Activated T-helper 9 cell treated with anti-CD3 and anti-CD28 coated beads, Interleukin-2, amount 50 U/mL, for 16 hours (primary cell): ENCODE measurements around the gene OBP2B.
A peak's percentile ranks its signal among the peaks of the same experiment; 100 is the strongest.
"Not testable (repeated sequence)": the region's sequence is repeated elsewhere in the genome, so short reads cannot be mapped to it uniquely, and the experiment has no call there.

Source experiments
- DNase-seq: peaks from one replicate; pipeline ENCODE4 v3.0.0-alpha.2; 2020; ENCODE audit warnings: low read depth

Gene OBP2B

DNA sequence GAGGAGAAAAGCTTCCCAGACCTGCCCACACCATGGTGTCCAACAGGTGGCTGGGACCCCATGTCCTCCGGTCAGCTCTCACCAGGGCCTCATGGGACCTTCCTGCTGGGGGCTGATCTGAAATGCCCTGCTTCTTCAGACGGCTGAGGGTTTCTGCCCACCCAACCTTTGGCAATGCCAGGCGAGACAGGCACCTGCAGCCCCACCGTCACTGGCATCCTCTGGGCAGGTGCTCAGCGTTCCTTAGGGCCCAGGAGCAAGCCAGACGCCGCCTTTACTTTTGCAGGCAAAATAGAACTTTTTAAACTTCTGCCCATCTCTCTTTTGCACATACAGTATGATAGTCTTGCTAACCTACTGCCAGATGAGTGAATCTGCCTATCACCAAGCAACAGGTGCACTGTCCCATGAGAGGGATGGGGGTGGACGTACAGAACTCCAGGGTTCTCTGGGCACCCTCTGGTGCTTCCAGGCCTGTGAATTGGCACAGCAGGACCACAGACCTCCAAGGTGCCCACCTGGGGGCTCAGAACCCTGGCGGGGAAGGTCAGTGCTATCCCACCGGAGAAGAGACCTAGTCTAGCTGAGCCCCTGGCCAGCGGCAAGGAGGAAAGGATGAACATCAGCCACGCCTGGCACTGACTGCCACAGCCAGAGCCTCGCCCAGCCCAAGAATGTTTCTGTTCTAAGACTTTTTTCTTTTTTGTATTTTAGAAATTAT lies 7.5 kb downstream of the OBP2B start:
- no peak for DNase-seq

DNA sequence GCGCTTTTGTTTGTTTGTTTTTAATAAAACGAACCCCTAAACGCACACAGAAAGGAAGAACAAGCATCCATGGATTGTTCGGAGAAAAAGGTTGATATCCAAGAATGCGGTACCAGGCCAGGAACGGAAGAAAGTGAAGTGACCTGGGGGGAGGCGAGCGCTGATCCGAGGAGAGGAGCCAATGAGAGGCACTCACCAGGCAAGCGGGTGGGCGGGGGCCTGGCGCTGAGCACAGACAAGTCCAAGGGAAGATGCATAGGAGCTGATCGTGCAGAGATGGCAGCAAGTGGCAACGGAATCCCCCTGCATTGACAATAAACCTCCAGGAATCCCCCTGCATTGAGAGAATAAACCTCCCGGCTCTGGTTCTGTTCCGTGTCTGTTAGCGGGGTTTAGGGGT lies 8.4 kb downstream of the OBP2B start:
- no peak for DNase-seq

DNA sequence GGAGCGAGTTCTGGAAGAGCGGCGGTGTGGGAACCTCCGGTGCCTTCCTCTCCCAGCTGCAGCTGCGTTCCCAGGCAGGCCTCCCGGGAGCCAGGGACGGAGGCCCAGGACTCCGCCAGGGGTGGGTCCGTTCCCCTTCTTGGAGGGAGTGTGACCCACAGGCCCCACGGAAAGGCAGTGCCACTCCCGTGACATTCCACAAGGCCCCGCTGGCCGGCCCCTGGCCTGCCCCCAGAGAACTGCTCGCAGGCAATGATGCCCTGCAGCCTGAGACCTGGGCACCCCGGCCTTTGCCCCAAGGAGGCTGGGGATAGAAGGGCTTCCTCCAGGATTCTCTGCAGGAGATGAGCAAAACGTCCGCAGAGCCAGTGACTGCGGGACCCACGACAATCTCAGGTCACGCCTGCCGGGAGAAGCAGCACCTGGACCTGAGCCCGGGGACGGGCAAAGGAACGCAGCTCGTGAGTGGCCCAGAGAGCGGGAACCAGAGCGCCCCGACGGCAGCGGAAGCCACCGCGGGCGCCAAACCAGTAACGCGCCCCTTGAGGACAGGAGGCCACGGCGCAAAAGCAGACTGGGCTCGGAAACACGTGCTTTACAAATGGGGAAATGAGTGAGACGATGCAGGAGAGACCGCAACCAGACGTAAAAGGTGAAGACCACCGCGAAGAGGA lies 9.3 kb downstream of the OBP2B start:
- DNase-seq = peak; percentile 33

DNA sequence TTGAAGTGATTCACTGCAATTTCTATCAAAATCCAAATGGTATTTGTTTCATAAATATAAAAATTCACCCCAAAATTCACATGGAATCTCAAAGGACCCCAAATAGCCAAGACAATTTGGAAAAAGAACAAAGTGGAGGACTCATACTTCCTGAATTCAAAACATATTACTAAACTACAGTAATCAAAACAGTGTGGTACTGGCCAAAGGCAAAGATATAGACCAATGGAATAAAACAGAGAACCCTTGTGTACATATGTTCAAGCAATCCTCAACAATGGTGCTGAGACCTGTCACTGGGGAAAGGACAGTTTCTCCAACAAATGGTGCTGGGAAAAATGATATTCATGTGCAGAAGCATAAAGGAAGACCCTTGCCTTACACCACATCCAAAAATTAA lies 14.0 kb downstream of the OBP2B start:
- DNase-seq = no peak

DNA sequence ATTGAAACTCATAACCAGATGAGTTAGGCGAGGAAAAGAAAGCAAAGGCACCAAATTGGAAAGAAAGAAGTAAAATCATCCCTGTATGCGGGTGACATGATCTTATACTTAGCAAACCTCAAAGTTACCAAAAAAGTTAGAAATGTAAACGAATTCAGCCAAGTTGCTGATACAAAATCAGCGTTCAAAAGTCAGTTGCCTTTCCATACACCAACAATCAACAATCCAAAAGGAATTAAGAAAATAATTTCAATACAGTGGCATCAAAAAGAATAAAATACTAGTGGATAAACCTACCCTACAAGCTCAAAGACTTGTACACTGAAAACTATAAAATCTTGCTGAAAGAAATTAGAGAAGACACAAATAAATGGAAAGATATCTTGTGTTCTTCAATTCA lies 14.5 kb downstream of the OBP2B start:
- DNase-seq = no peak

DNA sequence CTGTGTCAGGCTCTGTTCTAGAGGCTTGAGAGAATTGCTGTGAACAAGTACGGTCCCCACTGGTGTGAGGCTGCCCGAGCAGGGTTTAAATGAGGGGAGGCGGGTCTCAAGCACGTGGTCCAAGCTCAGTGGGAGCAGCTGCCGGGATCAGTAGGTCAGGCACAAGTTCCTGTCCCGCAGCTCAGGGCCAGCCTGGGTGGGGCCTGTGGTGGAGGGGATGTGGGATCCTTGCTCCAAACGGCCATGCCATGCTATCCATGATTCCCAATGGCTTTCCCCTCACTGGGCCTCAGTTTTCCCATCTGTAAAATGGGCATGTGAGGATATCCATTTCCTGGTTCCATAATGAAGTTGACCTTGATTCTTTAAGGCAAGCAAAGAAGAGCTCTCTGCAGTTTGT lies 17.1 kb downstream of the OBP2B start:
- no peak for DNase-seq

DNA sequence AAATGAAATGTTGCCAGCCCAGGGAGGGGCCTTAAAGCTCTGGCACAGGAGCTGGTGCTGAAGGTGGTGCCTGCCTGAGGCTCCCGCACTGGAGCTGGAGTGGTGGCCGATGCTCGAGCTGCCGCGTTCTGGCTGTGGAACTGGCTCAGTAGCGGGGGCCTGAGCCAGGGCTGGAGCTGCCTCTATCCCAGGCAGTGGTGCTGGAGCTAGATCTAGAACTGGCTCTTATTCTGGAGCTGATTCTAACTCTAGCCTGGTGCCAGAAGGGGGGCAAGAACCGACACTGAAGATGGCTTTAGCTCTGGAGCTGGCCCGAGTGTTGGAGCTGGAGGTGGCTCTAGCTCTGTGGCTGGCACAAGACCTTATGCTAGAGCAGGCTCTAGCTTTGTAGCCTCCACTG lies 19.2 kb downstream of the OBP2B start:
- no peak for DNase-seq

DNA sequence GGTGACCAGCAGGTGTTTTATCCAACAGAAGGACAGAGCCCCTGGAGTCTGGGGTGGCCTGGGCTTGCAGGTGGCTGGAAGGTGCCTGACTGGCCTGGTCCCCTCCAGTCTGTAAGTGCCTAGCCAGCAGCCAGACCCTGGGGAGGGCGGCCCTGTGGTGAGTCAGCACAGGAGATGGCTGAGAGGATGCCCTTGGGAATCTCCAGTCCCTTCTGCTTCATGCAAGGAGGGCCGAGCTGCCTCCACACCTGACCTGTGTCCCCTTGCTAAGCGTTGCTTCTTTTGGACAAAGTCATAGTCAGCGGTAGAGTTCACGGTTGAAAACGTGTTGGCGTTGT lies 20.2 kb downstream of the OBP2B start:
- no peak for DNase-seq

DNA sequence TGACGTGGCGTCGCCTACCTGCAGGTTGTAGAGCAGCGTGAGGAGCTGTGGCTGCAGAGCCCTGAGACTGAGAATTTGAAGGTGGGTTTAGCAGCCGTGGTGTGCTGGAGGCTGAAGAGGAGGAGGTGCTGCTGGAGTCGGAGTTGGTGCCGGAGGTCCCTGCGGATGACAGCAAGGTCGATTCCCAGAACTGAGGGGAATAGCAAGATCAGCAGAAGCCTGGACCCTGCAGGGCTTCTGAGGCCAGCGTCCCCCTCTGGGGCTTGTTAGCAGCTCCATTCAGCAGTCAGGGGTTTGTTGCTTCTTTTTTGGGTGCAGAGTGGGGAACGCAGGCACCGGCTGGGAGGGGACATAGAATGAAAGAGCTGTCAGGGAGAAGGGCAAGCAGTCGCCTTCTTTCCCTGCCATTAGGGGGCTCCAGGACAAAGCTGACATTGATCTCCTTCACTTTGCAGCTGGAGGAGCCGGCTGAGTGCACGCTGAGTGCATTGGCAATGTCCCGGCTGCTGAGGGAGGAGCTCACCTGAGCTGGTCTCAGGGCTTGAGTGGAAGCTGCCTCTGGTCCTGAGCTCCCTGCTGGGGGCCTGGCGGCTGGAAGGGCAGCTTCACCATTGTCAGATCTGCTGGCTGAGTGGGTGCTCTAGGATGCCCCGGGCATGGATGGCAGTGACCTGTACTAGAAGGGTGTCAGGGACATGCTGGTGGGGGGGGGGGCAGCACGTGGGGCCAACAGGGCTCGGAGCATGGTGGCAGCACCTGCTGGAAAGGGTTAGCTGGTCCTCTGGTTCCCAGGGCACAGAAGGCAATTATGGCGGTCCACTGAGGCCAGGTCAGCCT lies 20.8 kb downstream of the OBP2B start:
- no peak for DNase-seq

DNA sequence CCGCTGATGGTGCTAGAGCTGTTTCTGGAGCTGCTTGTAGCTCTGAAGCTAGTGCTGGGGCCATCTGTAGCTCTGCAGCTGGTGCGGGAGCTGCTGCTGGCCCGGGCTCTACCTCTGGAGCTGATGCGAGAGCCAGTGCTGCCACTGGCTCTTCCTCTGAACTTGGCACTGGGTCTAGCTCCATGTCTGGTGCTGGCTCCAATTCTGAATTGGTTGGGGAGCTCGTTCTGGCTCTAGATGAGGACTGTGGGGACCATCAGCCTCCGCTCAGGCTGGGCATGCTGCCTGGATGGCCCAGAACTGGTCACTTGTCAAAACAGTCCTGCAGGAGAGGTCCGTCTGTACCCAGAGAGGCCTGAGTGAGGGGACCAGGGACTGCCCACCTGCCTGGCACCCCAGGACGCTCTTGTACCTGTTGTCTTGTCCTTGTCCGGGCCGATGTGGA lies 21.5 kb downstream of the OBP2B start:
- DNase-seq = no peak

DNA sequence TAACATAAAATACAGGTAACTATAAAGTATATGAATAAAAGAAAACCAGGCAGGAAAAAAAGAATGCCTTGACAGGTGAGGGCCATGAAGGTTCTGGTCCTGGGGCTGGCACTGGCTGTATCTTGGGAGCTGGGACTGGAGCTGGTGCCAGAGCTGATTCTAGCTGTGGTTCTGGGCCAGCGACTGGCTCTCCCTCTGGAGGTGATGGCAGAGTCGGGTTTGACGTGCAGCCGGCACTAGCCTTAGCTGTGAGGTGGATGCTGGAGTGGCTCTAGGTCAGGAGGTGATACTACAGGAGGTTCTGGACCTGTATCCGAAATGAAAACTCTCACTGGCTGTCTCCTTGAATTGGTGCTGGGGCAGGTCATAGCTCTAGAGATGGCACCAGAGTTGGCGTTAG lies 22.3 kb downstream of the OBP2B start:
- no peak for DNase-seq

DNA sequence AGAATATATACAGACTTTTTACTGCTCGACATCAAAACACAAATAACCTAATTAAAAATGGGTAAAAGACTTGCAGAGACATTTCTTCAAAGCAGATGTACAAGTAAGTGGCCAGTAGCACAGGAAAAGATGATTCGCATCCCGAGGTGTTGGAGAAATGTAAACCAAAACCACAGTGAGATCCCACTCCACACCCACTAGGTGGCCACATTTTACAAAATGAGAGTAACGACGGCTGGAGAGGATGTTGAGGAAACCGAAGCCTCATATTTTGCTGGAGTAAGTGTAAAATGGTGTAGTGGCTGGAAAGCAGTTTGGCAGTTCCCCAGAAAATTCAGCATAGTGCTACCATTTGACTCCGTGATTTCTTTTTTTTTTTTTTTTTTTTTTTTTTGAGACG lies 24.1 kb downstream of the OBP2B start:
- DNase-seq = no peak

DNA sequence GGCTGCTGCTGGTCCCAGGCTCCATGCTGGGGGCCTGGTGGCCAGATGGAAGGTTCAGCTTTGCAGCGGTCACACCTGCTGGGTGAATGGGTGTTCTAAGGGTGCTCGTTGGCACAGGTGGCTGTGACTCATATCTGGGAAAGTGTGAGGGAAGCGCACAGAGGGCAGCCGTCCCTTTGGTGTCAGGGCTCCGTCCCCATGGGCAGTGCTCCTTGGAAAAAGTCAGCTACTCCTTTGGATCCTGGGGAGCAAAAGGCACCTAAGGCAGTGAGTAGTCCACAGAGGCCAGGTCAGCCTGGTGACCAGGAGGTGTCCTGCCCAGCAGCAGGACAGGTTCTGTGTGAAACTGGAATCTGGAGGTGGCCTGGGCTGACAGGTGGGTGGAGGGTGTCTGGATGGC lies 26.9 kb downstream of the OBP2B start:
- DNase-seq = no peak

DNA sequence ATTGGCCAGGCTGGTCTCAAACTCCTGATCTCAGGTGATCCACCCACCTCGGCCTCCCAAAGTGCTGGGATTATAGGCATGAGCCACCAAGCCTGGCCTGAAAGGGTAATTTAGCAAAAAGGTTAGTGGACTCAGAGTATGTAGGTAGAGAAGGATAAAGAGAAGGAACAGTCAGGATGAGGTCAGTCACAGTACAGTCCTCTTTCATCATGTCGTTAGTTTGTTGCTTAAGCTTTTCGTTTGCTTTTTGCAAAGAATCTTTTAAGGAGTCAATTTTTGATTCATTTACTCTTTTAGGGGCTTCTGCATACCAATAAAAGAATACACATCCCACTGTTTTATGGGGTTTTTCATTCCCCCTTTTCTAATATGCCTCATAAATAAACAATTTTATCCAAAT lies 27.5 kb downstream of the OBP2B start:
- no peak for DNase-seq

DNA sequence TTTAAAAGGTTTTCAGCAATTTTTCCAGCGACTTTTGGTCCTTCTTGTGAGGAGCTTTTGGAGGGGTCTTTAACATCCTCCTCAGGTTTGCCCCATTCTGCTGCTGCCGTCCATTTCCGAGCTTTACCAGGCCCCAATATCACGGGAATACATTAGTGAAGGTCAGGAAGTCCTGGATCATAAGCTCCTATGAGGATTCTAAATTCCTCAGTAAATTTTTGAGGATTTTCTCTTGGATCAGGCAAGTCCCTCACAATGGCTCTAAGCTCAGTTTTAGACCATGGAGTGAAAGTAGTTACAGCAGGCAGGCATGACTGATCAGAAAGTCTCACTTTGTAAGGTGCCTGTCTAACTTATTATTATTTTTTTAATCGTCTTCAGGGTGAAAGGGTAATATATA lies 28.1 kb downstream of the OBP2B start:
- DNase-seq = no peak

DNA sequence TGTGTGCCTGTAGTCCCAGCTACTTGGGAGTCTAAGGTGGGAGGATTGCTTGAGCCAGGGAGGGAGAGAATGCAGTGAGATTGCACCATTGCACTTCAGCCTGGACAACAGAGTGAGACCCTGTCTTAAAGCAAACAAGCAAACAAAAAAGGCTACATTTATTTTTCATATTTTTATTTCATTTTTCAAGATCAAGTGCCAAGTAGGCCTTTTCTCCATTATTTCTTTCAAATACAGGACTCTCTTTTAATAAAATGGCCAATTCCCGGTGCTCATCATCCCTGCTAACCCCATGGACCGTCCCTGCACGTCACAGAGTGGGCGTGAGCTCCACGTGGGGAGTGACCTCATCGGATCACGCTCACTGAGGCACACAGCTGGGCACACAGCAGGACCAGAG lies 36.0 kb downstream of the OBP2B start:
- DNase-seq = no peak

DNA sequence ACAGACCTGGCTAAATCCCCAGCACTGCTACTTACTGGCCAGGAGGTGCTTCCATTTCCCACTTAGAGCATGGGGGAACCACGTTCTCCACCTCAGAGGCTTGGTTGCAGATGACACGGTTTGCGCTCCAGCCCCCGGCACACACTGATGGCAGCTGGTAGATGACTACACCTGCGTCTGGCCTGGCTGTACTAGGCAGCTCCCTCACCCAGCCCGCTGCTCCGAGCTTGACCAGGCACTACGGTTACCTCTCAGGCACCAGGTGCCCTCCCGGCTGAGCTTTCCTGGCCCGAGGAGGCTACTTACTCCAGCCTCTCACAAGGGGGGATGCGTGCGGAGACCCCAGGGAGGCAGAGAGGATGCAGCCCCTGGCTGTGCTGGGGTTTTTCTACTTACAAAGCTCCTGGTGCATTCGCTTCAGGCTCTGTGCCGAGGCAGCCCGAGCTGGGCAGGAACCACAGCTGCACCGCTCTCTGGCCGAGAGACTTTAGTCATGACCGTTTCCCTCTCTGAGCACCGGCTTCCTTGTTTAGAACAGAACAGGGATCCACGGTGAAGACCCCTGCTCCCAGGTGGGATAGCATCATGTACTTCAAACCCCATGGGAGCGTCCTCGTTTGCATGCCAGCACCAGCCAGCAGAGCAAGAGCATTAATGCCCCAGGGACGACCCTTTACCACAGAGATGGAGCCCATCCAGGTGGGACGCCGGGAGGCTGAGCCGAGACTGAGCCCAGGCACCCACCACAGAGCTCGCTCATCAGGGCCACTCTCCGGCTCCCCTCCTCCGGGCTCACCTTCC lies 37.7 kb downstream of the OBP2B start:
- DNase-seq = no peak

DNA sequence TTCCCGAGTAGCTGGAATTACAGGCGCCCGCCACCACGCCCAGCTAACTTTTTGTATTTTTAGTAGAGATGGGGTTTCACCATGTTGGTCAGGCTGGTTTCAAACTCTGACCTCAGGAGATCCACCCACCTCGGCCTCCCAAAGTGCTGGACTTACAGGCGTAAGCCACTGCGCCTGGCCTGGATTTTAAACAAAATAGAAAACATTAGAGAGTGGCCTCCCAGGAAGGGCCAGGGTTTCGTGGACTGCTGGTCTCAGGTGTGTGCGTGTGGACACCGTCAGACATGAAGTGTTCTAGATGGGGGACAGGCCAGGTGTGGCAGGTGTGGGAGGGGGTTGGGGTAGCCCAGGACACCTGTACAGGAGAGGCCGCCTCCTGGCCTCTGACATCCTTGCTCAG lies 38.3 kb downstream of the OBP2B start:
- no peak for DNase-seq

DNA sequence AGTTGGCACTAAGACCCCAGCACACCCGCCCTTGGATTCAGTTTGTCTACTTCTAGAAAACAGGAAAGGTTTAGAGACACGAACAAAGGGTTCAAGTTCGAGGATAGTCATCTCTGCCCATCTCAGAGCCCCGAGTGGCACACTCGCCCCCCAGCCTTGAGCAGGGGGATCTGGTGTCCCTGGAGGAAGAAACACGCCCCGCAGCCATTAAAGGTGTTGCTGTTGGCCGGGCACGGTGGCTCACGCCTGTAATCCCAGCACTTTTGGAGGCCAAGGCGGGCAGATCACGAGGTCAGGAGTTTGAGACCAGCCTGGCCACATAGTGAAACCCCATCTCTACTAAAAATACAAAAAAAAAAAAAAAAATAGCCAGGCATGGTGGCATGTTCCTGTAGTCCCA lies 39.4 kb downstream of the OBP2B start:
- DNase-seq = not testable (repeated sequence)

DNA sequence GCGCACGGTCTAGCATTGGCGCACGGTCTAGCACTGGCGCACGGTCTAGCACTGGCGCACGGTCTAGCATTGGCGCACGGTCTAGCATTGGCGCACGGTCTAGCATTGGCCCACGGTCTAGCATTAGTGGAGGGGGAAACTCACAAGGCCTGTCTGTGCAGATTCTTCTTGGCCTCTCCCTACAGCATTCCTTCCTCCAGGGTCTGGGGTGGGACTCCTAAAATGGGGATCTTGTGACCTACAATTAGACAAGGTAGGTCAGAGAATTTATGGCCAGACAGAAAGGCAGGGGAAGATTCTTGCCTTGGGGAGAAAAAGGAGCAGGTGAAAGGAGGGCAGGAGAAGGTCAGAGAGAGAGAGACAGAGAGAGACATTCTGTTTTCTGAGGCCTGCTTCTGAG lies 39.9 kb downstream of the OBP2B start:
- DNase-seq = no peak

DNA sequence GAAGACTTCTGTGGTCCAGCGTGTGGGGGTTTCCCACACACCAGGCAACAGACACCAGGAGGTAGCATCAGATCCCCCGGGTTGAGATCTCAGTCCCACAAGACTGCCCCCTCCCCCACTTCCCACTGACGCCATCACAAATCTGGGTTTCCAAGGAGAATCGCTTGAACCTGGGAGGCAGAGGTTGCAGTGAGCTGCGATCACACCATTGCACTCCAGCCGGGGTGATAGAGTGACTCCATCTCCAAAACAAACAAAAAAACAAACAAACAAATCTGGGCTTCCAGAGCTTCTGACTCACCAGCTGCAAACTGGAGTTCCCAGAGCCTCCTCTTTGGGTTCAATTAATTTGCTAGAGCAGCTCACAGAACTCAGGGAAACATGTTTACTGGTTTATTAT lies 40.6 kb downstream of the OBP2B start:
- no peak for DNase-seq

DNA sequence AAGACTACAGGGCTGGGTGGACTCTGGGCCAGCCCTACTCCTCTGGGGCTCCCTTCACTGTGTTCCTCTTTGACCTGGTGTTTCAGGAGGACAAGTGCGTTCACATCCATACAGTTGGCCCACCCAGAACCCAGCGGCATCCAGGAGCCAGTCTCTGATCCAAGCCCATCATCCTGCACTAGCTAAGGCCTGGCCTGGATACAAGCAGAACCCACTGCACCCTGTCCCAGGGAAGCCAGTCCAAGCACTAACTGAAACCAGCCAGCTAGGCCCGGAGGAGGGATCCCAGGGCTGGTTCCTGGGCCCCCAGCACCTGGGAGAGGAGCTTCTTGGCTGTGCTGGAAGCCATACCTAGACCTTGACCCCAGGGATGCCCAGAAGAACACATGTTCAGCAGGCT lies 41.3 kb downstream of the OBP2B start:
- no peak for DNase-seq
